Peyer's patch (tissue), 4 donors: Measurements from ENCODE around the gene RBM33. TPM values are rescaled to one million over a fixed set of nuclear protein-coding genes. Genes with fewer than 3 reads are reported as not detected.

Source experiments
- DNase-seq, 3 donors: peaks; one replicate each; pipeline ENCODE4 v3.0.0-alpha.2; 2017 to 2019
- H3K27ac ChIP-seq, 4 donors: fragments of 200-600 bp; sonication (generic); one replicate each; pipeline ENCODE4 v1.5.1; 2016 to 2019
- H3K27me3 ChIP-seq, 2 donors: fragments of 200-600 bp; sonication (generic); one replicate each; pipeline ENCODE4 v1.5.1; 2019
- H3K36me3 ChIP-seq, 3 donors: fragments of 200-600 bp; sonication (generic); one replicate each; pipeline ENCODE4 v1.5.1; 2016 to 2019
- H3K4me1 ChIP-seq, 4 donors: fragments of 200-600 bp; sonication (generic); one replicate each; pipeline ENCODE4 v1.5.1; 2016 to 2019
- H3K4me3 ChIP-seq, 4 donors: fragments of 200-600 bp; sonication (generic); 1 replicate in 3 of 4; 2 replicates in 1 of 4; pipeline ENCODE4 v1.5.1; 2016 to 2019; ENCODE audit warnings: mild to moderate bottlenecking in 1 of 4
- H3K9me3 ChIP-seq, 4 donors: fragments of 200-600 bp; sonication (generic); one replicate each; pipeline ENCODE4 v1.5.1; 2016 to 2019; ENCODE audit warnings: mild to moderate bottlenecking in 1 of 4
- POLR2A ChIP-seq, 2 donors: fragments of 450-650 bp; IDR thresholded peaks; one replicate each; pipeline ENCODE4 v1.5.1; 2017; ENCODE audit warnings: antibody characterized with exemption in 2 of 2, mild to moderate bottlenecking in 2 of 2, moderate library complexity in 2 of 2
- total RNA-seq, 4 donors: library from RNA; depleted of rRNA; stranded (reverse); fragments of >200 nt; gene quantifications; one replicate each; pipeline ENCODE4 v1.1.0, GENCODE V29; 2016
- TF ChIP-seq, protein P1 (sequence below), 6 experiments: fragments of 450-650 bp in 4 of 6; fragments of 200-600 bp in 2 of 6; sonication (generic) in 1 of 6; IDR thresholded peaks; one replicate each; pipeline ENCODE4 v1.5.1; 2017 to 2019; ENCODE audit warnings: antibody characterized with exemption in 6 of 6, mild to moderate bottlenecking in 3 of 6, moderate library complexity in 1 of 6

The RBM33 gene
- total RNA-seq, 4 donors from 2014 or later = 87.4 to 191 (median 123) TPM

- H3K27ac ChIP-seq = no peak overlapping the region
- TF ChIP-seq, protein P1, sequence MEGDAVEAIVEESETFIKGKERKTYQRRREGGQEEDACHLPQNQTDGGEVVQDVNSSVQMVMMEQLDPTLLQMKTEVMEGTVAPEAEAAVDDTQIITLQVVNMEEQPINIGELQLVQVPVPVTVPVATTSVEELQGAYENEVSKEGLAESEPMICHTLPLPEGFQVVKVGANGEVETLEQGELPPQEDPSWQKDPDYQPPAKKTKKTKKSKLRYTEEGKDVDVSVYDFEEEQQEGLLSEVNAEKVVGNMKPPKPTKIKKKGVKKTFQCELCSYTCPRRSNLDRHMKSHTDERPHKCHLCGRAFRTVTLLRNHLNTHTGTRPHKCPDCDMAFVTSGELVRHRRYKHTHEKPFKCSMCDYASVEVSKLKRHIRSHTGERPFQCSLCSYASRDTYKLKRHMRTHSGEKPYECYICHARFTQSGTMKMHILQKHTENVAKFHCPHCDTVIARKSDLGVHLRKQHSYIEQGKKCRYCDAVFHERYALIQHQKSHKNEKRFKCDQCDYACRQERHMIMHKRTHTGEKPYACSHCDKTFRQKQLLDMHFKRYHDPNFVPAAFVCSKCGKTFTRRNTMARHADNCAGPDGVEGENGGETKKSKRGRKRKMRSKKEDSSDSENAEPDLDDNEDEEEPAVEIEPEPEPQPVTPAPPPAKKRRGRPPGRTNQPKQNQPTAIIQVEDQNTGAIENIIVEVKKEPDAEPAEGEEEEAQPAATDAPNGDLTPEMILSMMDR (IDR thresholded peaks at IDR 0.05) = no peak
- TF ChIP-seq POLR2A (IDR thresholded peaks at IDR 0.05) = no peak
- no peak overlapping the region for H3K4me3 ChIP-seq
- H3K4me1 ChIP-seq = peaks cover 0 to 34% (median 13%) of the 10 kb centered on the region in 4 donors
- no peaks in the 10 kb centered on the region for H3K36me3 ChIP-seq
- peaks cover 0 to 8% of the 10 kb centered on the region in 2 donors for H3K27me3 ChIP-seq
- H3K9me3 ChIP-seq = no peaks in the 10 kb centered on the region
- peak in 1 of 3 donors; percentile 31 for DNase-seq
Measured at GRCh38 chr7:155800301-155800700, 155.8 kb downstream of the RBM33 start.

- Histone ChIP-seq H3K27ac (no peak overlapping the region), H3K4me1 (peaks cover 0 to 39% (median 18%) of the 10 kb centered on the region in 4 donors), H3K27me3 (peaks cover 0 to 10% of the 10 kb centered on the region in 2 donors), H3K9me3 (no peaks in the 10 kb centered on the region), H3K4me3 (no peak overlapping the region), H3K36me3 (no peaks in the 10 kb centered on the region)
- TF ChIP-seq POLR2A (IDR thresholded peaks at IDR 0.05) = no peak
- TF ChIP-seq, protein P1 (IDR thresholded peaks at IDR 0.05) = no peak
- DNase-seq = peak in 1 of 3 donors; percentile 43
Measured at GRCh38 chr7:155800741-155801267, 156.3 kb downstream of the RBM33 start.

DNA sequence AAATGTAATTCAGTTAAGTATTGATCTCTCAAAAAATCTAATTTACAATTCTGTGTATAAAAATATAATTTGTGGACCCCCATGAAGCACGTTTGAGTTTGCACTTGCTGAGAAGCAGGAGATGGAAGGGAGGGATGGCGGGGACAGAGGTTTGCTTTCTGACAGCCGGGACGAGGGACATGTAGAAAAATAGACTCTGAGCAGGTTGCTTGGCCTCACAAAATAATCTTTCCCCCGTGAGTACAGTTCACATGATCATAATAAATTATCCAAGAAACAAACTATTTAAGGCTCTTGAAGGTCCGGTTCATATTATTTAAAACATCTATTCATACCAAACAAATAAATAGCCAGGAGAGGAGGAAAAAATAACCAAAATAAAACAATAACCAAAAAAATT lies 157.8 kb downstream of the RBM33 start:
- no peak for DNase-seq
- Histone ChIP-seq H3K9me3 (no peaks in the 10 kb centered on the region), H3K36me3 (no peaks in the 10 kb centered on the region), H3K4me1 (peaks cover 0 to 41% (median 21%) of the 10 kb centered on the region in 4 donors), H3K4me3 (no peak overlapping the region), H3K27me3 (peaks cover 0 to 14% of the 10 kb centered on the region in 2 donors), H3K27ac (no peak overlapping the region)
- no peak for TF ChIP-seq POLR2A (IDR thresholded peaks at IDR 0.05)
- TF ChIP-seq, protein P1 (IDR thresholded peaks at IDR 0.05) = no peak

- Histone ChIP-seq H3K9me3 (no peaks in the 10 kb centered on the region), H3K27me3 (peaks cover 0 to 20% of the 10 kb centered on the region in 2 donors), H3K4me3 (peak overlapping the region in 2 of 4 donors; percentile 30 to 42), H3K27ac (no peak overlapping the region), H3K36me3 (no peaks in the 10 kb centered on the region), H3K4me1 (peaks cover 0 to 47% (median 21%) of the 10 kb centered on the region in 4 donors)
- TF ChIP-seq, protein P1 (IDR thresholded peaks at IDR 0.05) = no peak
- no peak for TF ChIP-seq POLR2A (IDR thresholded peaks at IDR 0.05)
- DNase-seq = peak in 1 of 3 donors; percentile 34
Measured at GRCh38 chr7:155802906-155803417, 158.5 kb downstream of the RBM33 start.

GRCh38 chr7:155803418-155804376 lies 159.2 kb downstream of the RBM33 start:
- Histone ChIP-seq H3K27ac (peak overlapping the region in 1 of 4 donors; percentile 43), H3K27me3 (peaks cover 0 to 25% of the 10 kb centered on the region in 2 donors), H3K4me1 (peaks cover 0 to 54% (median 21%) of the 10 kb centered on the region in 4 donors), H3K4me3 (peak overlapping the region in 3 of 4 donors; percentile 30 to 42 (median 37)), H3K9me3 (no peaks in the 10 kb centered on the region), H3K36me3 (no peaks in the 10 kb centered on the region)
- no peak for TF ChIP-seq POLR2A (IDR thresholded peaks at IDR 0.05)
- TF ChIP-seq, protein P1 (IDR thresholded peaks at IDR 0.05) = no peak
- peak in 2 of 3 donors; percentile 64 to 74 for DNase-seq
